SU-DHL-6 (cell line): ENCODE results near the gene C19orf73.

Experiments
- CTCF ChIP-seq: fragments of 200-600 bp; sonication (generic); IDR thresholded peaks from one replicate; pipeline ENCODE4 v1.5.1; 2017; ENCODE audit warnings: antibody characterized with exemption, mild to moderate bottlenecking, low read length, moderate library complexity; ENCODE audit not compliant: insufficient read depth, poor library complexity, severe bottlenecking
- EZH2phosphoT487 ChIP-seq: fragments of 200-600 bp; sonication (generic), shearing (Covaris generic); conservative IDR thresholded peaks from 2 replicates; pipeline ENCODE4 v1.6.1; 2018; ENCODE audit warnings: mild to moderate bottlenecking, antibody characterized with exemption, low read length, moderate library complexity, mixed read lengths

- TF ChIP-seq CTCF = no peak
- TF ChIP-seq EZH2phosphoT487 = no peak
Observed at GRCh38 chr19:49086296-49086695, 32.6 kb downstream of the C19orf73 start.
